Hematopoietic multipotent progenitor cell treated with erythropoietin and hydrocortisone succinate and interleukin-3 and kit ligand, for 8 days (in vitro differentiated cells): ENCODE results near the gene NDUFB10.
"Not testable (repeated sequence)": the region's sequence is repeated elsewhere in the genome, so short reads cannot be mapped to it uniquely, and the experiment has no call there.

Experiments used
- DNase-seq: peaks from one replicate; pipeline ENCODE4 v3.0.0-alpha.2; 2015

The NDUFB10 gene

DNA sequence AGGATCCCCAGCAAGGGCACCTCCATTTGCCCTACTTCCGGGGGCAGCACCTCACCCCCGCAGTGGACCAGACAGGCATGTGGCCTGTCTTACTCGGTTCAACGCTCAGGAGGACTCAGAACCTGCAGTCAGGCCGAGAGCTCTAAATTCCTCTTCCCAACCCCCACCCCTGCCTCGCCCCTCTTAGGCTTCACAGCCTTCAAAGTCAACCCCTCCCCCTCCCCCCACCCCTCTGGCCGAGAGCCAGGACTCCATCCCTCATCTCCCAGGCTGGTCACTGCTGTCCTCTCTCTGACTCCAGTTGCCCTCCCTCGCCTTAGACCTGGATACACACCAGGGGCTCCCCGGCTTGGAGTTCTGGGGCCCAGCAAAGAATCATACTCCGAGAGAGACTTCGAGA, 33.1 kb upstream of the NDUFB10 start:
- DNase-seq = no peak

DNA sequence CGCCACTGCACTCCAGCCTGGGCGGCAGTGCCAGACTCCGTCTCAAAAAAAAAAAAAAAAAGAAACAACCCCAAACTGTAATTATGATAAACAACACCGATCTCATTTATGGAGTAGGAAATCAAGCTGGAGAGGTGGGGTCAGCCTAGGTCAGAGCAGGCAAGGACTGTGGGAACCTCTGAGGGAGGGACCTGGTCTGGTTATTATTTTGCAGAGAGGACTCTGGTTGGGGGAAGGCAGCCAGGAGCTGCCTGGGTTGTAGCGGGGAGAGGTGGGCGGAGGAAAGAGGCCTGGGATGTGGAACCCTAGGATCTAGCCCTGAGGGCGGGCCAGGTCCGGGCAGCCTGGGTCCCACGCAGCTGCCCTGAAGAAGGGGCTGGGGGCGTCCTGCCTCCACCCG, 30.2 kb upstream of the NDUFB10 start:
- DNase-seq = peak; percentile 41

DNA sequence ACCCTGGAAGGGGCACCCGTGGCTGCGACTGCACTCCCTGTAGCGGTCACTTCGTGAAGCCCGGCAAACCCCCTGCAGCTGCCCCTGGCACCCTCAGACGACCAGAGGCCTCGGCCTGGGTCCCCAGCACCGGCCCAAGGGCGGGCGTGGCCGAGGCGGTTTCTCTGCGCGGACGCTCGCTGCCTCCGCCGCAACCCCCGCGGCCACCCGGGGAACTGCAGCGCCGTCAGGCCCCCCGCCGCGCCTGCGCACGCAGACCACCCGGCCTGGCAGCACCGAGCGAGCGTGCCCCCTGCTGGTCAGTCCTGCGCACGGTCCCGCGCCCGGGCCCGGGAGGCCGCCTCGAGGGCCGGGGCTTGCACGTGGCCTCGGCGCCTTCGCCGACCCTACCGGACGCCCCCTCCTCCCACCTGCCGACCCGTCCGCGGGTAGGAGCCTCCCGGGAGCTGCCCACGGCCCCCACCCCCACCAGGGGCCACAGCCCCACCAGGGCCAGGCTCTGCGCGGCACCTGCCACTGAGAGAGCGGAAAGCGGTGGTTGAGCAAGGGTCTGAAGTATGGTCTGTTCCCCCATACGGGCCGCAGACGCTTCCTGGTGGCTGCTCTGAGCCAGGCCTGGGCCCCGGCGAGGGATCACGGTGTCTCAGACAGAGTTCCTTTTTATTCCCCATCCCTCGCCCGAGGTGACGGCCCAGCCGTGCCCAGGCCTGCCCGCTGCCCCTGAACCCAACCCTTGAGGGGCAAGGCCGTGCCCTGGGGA, 29.6 kb upstream of the NDUFB10 start:
- DNase-seq = peak; percentile 79

DNA sequence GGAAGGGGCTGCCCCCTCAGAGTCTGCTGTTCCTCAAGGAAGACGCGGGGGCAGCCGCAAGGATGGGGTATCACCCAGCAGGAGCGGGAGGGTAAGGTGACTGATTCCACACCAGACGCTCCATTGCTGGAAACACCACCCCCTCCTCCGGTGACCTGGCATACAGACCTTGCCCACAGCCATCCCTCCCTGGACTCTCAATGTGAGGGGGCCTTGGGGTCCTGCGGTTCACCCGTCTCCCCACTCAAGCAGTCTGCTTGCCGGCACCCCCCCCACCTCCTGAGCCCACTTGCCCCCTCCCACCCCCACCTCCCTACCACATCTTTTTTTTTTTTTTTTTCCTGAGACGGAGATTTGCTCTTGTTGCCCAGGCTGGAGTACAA, 29.0 kb upstream of the NDUFB10 start:
- no peak for DNase-seq

DNA sequence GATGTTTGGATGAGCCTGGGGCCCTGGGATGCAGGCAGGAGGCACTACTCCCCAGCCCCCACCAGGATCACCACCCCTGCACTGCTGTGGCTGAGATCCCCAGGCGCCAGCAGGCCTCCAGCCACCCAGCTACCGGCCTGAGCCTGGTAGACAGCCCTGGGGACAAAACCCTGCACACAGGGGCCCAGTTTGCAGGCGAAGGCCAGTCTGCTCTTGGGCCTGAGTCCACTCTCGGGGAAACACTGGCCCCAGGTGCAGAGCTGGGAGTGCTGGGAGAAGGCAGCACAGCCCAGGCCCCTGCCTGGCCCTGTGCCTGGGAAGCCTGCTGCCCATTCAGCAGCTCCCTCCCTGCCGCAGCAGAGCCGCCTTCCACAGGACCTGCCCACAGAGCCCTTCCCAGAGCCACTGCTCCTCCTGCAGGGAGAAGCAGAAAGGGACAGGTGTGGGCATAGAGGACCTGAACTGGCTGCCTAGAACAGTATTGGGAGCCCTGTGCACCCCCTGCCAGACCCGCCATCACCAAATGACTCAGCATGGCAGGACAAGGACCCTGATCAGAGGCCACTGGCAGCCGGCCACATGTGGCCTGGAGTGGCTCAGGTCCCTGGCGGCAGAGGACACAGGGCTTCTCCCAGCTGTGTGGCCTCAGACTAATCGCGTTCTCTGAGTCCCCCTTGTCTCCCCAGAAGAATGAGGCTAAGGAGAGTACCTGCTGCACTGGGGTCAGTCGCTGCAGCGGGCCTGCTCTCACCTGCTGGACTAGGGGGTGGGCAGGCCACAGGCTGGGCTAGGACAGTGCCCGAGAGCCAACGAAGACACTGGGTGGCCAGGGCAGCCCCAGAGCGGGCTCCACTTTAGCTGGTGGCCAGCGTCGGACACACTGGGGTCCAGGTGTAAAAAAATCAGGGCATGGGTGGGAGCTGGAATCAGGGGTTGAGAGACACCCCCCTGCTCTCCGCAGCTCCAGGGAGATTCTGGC, 27.0 kb upstream of the NDUFB10 start:
- peak; percentile 17 for DNase-seq

DNA sequence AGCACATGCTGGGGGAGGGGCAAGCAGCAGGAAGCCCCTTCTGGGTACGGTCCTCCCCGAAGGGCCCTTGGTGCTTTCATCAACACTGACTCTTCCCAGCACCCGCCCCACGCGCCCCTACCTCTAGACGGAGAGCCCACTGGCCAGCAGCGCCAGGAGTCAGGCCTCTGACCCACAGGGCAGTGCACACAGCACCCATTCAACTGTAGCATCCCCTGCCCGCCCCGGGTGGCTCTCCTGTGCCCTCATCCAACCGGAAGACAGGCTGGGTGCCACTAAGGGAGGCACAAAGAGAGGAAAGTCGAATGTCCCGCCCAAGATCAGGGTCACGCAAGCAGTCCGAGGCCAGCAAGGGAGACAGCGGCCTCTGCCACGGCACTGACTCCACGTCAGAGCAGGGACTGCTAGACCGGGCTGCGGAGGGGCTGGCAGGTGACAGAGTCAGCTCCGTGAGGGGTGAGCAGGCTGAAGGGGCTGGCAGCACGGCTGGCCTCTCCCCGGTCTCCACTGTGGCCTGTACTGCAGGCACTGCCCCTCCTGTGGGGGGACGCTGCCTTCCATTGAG, 26.2 kb upstream of the NDUFB10 start:
- DNase-seq = no peak

DNA sequence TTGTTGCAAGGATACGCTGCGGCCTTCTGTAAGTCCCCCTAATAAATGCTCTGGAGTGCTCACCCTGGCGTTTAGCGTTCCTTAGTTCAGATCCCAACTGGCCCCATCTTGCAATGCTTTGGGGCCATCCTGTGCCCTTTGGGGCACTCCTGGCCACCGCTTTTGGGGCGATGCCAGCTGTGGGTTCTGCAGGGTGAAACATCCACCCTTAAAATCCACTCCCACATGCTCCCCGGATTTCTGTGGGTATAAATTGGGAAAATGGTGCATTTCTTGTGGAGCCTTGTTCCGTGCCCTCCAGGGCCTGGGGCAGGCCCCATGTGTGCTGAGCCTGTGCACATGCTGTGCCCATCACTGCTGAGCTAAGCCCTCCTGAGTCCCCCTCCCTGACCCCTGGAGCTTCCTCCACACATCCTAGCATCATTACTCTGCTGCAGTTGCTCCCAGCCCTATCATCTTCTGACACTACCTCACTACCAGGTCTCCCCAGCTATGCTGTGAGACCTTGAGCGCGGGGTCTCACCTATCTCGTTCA, 22.3 kb upstream of the NDUFB10 start:
- DNase-seq = no peak

DNA sequence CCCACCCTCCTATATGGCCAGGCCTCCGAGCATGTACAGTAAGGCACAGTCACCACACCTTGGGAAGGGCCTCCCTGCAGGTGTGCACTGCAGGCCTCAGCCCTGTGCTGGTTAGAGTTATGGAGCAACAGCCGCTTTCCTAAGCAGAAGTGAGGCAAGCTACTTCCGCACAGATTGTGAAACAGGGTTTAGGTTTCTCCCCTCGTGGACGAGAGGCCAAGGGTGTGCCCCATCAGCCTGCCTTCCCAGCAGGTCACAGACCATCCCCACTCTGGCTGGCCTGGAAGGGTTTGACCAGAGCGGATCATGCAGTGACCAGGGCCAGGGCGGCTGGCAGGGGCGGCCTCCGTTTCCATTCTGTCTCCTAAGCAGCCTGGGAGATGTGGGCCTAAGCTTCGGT, 21.0 kb upstream of the NDUFB10 start:
- DNase-seq = no peak

DNA sequence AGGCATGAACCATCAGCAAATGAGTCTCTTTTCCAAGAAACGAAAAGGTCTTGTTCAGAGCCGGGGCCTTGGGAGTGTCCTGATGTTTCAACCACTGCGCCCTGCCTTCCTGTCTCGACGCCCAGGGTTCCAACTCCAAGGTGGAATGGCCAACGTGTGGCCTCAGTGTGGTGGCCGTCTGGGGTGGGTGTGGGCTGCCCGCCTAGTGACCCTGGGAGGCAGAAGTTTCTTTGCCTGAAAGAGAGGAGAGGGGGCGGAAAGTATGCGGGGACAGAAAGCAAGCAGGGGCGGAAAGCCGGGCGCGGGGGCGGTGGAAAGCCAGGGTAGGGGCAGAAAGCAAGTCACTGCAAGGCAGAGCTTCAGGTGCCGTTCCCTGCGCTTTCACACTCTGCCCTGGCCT, 20.4 kb upstream of the NDUFB10 start:
- DNase-seq = no peak

DNA sequence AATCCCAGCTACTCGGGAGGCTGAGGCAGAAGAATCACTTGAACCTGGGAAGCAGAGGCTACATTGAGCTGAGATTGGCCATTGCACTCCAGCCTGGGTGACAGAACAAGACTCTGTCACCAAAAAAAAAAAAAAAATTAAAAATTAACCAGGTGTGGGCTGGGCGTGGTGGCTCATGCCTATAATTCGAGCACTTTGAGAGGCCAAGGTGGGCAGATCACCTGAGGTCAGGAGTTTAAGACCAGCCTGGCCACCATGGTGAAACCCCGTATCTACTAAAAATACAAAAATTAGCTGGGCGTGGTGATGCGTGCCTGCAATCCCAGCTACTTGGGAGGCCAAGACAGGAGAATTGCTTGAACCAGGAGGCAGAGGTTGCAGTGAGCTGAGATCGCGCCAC, 19.5 kb upstream of the NDUFB10 start:
- not testable (repeated sequence) for DNase-seq

DNA sequence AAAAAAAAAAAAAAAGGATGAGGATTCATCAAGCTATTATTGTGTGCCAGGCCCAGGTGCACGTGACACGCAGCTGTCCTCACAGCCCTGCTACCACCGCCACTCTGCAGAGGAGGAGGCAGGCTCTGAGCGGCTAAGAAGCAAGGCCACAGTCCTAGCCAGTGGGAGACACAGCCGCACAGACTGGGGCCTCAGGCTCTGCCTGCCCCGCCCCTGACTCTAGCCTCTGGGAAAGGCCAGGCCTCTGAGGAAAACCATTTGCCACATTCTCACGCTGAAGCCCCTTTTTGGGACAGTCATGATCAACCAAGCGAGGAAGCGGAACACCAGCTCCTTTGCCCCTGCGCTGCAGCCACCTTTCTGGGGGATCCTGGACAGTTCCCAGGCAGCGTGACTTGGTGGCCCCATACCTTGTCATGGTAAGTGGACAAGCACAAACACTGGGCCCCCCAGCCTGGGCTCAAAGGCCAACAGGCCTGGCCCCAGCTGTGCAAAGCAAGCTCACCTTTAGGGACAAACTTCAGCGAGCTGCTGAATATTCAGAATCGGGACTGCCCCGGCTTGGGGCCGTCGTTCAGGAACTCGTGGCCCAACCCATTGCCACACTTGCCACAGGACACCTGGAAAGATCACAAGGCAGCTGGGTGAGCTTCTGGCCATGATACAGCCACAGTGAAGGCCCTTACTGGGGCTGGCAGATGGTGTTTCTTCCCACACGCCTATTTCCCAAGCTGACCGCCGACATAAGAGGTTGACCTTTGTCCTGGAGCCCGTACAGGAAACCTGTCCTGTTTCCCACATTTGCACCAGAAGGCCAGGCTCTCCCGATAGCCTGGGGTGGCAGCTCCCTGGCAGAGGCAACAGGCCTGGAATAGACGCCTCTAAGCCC, 18.8 kb upstream of the NDUFB10 start:
- DNase-seq = no peak

DNA sequence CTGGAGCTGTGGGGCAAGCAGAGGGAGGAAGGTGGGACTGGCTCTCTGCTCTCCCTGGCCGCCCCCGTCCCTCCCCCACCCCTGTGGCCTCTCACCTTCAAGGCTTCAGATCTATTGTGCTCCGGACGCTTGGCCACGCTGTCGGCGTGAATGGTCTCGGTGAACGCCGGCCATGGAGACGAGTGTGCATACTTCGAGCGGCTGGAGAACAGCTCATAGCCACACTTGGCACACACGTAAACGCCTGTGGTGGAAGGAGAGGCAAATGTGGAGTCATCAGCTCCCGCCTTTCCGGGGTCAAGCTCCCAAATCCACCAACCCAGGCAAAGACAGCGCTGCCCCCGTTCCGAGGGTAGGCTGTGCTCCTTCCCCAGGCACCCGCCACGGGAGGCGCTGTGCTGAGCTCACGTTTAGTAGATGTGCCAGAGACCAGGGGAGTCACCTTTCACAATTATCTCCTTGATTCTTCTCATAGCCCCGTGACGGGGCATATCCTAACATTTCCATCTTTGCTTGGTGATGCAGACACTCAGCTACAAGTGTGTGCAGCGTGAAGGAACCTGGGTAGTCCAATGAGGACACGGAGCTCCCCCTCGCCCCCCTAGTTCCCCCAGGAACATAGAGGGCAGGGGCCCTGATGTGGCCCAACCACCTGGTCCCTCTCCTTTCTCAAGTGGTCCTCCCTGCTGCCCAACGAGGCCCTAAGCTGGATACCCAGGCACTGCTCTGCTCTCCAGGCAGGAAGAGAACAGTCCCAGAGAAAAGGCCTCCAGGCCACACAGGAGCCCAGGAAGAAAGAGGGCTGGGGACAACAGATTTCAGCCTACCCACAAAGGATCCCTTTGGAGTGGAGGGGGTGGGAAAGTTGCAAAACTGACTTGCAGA, 17.9 kb upstream of the NDUFB10 start:
- no peak for DNase-seq

DNA sequence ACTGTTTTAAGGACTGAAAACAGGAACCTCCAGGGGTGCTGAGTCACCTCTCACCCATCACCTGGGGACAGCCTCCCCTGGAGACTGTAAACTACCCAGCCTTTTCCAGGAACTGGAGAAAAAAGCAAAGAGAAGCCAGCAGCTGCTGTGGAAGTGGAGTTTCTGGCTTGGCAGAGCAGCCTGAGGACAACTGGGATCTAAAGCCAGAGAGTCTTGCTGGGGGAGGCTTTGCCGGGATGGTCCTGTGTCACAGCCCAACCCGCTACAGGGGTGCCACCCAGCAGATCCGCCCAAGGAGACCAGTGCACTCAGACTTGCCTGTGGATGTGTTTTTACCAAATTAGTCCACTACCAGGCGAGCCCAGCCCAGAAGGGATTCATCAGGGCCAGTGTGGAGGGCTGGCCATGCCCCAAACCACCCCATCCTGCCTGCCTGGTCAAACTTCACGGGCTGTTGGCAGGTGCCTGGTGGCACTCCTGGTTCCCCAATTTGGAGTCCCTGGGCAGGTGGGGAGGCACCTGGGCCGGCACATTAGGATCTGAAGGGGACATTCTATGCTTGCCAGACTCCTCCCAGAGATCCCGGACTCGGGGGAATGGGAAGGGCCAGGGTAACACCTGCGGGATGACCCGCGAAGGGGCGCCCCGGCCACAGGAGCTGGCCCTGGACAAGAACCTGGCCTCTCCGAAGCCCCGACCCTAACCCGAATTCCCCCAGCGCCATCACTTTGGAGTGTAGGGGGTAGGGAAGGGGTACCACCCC, 17.1 kb upstream of the NDUFB10 start:
- peak; percentile 29 for DNase-seq

DNA sequence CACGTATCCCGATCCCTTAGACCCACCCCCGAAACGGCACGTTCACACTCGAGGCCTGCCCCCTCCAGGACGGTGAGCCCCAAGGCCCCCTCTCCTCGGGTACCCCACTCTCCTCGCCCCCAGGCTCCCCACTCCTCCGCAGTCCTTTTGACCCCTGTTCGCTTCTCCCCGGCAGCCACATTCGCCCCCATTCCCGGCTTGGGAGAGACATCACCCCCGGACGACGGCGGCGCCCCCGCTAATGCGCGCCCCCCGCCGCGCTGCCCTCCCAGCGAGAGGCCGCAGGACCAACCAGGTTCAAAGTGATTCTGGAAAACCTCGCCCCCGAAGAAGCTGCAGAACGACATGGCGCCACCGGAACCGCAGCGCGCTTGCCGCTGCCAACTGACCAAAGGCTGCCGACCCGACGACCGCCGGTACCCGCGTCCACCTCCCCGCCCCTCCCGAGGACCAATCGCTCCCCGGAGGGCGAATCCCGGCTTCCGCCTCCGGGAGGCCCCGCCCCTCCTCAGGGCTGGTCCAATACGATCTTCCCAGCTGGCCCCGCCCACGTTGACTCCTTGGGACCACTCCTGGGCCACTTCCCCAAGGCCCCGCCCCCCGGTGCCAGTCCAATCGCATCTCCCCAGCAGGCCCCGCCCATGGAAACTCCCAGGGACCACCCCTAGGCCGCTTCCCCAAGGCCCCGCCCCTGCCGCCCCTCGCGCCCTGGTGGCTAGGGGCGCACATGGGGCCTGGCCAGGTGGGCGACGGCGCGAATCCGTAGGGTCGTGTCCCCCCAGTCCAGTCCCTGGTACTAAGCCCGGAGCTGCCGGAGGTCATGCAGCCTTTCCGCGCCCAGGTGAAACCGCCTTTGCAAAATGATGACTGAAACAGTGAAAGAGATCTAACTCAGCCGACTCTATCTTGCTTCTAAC, 16.3 kb upstream of the NDUFB10 start, which contains the start of gene MSRB1:
Gene MSRB1, minus strand, starts transcription at position 390 of the 917 bp plus-strand sequence. Its CDS starts 43 bp downstream, at position 347.
- DNase-seq = peak; percentile 98

DNA sequence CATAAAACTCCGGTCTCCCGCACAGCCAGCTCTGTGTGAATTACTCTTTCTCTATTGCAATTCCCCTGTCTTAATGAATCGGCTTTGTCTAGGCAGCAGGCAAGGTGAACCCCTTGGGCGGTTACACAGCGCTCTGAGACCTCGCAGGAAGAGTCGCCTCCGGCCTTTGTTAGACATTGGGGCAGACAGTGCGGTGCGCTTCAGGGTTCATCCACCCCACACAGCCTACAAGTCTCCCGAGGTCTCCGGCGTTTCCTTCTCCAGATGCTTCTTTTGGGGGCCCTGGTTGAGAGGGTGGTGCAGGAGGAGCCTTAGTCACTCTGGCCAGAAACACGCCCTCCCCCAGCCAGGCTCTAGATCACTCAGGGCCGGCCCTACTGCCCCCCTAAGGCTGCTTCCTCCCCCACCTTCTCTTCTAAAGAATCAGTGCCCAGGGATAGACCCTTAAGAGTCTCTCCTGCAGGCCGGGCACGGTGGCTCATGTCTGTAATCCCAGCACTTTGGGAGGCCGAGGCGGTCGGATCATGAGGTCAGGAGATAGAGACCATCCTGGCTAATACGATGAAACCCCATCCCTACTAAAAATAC, 14.6 kb upstream of the NDUFB10 start:
- no peak for DNase-seq

DNA sequence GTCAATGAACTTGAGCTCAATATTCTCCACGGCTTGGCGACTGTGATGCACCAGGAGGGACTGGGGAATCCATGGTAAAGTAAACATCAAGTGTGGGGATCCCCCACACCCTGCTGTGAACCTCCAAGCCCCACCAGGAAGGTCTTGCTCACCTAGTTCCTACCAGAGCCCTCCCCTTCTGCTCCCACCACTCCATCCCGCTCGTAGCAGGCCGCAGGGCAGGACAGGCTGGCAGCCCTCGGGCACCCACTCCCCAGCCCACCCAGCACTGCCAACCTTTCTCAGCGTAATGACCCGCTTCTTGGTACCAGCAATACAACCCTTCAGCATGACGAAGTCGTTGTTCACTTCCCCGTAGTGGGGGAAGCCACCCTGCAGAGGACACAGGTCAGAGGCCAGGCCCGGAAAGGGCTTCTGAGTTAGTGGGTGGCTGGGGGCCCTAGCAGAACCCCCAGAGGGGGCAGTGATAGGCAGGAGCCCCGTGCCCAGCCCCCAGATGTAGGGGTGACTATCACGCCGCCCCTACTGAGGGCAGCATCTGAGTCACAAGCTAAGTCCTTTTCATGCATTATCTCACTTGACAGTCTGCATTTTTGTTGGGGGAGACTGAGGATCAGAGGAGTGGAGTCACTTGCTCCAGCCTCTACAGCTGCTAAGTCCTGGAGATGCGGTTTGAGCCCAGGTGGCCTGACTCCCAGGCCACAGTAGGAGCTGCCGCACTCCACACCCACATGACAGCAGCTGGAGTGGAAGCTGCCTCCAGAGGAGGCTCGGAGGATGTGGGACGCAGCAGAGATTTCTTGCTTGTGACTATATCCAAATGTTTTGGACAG, 13.6 kb upstream of the NDUFB10 start:
- DNase-seq = no peak

DNA sequence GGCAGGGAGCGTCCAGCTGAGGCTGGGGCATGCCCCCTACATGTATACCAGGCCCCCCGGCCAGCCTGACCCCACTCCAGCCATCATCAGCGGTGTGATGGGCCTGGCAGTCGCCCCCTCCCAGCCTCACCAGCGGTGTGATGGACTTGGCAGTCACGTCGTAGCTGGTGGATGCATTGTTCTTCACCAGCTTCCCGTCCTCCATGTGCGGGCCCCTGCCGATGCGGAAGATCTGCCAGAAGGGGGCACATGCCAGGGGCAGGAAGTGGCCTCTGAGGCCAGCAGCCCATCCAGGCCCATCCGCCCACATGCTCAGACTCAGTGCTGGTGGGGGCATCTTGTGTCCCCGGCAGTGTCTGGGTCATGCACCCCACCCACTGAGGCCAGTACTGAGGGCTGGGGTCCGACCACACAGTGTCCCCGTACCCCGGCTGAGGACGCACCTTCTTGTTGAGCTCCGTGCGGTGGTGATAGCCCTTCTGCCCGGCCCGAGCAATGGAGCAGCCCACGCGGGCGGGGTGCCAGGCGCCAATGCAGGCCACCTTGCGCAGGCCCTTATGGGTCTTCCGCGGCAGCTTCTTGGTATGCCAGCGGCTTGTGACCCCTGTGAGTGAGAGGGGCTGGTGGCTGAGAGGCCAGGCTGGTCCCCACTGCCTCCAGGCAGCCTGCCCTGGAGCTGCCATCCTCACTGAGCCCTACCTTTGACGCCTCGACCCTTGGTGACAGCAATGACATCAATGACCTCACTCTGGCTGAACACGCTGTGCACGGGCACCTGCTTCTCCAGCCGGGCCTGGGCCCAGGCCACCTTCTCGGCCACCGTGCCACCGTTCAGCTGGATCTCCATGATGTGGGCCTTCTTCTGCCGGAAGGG, 12.6 kb upstream of the NDUFB10 start:
- no peak for DNase-seq
